ENCODE results near the gene MED17. TPM values are rescaled to one million over a fixed set of nuclear protein-coding genes. Genes with fewer than 3 reads are reported as not detected.

MED17 gene
- total RNA-seq, 1 experiment from 2014 or later: 41.1 TPM

GRCh38 chr11:93838967-93839366 lies 54.9 kb downstream of the MED17 start:
- CTCF ChIA-PET: no interaction called here
- intact Hi-C loops (cut with micrococcal nuclease): no loop called here
- Histone ChIP-seq H3K79me2 (ENCODE audit: insufficient read depth, low read length) (no peaks in the 10 kb centered on the region), H3K27ac (ENCODE audit: low read depth, low read length) (no peak overlapping the region), H3K36me3 (ENCODE audit: control insufficient read depth in 1 of 2, insufficient read depth in 2 of 2, low read length in 2 of 2) (no peaks in the 10 kb centered on the region), H3K27me3 (ENCODE audit: insufficient read depth, low read length) (no peaks in the 10 kb centered on the region), H3K4me1 (ENCODE audit: control insufficient read depth in 1 of 2, insufficient read depth in 2 of 2, low read length in 2 of 2) (peaks cover 0 to 21% of the 10 kb centered on the region in 2 experiments; a peak in 2 of 4 replicates), H3K9me3 (ENCODE audit: control insufficient read depth in 1 of 2, insufficient read depth in 1 of 2, low read depth in 1 of 2, low read length in 2 of 2) (no peaks in the 10 kb centered on the region), H3K9me2 (ENCODE audit: insufficient read depth) (no peaks in the 10 kb centered on the region), H2AFZ (ENCODE audit: low read depth, low read length, poor library complexity, severe bottlenecking) (no peak overlapping the region), H3K4me2 (ENCODE audit: low read length) (no peak overlapping the region), H3K9ac (ENCODE audit: low read length) (no peak overlapping the region), H4K20me1 (ENCODE audit: insufficient read depth) (no peaks in the 10 kb centered on the region), H3K4me3 (replicated peaks in 1 of 2; ENCODE audit: low read depth in 1 of 2, low read length in 2 of 2) (no peak overlapping the region)
- DNase-seq (ENCODE audit: low read depth, low spot score) (no peak), ATAC-seq (0 out of 2 replicates have a peak, but pooled peaks have one; percentile 24)
- TF ChIP-seq POLR2AphosphoS5 (IDR thresholded peaks at IDR 0.05; ENCODE audit: low read depth, low read length): no peak
- TF ChIP-seq FOSL1 (IDR thresholded peaks at IDR 0.05; ENCODE audit: low read depth): no peak
- no peak for TF ChIP-seq EZH2phosphoT487 (IDR thresholded peaks at IDR 0.05; ENCODE audit: borderline replicate concordance)
- TF ChIP-seq SIN3A (IDR thresholded peaks at IDR 0.05; ENCODE audit: low read depth): no peak
- no peak for TF ChIP-seq ZFX (IDR thresholded peaks at IDR 0.05)
- no peak for TF ChIP-seq POLR2A (IDR thresholded peaks at IDR 0.05; ENCODE audit: borderline replicate concordance, extremely low read depth, insufficient read depth, insufficient read length)
- no peak for TF ChIP-seq ZNF274 (IDR thresholded peaks at IDR 0.05; ENCODE audit: low read depth, low read length)
- no peak for TF ChIP-seq REST (IDR thresholded peaks at IDR 0.05; ENCODE audit: low read depth)
- no peak for TF ChIP-seq MAX (IDR thresholded peaks at IDR 0.05)
- POLR2A ChIA-PET: no interaction called here
- RAD21 ChIA-PET (ENCODE audit: low non-redundant PET in 1 of 2, low total read pairs in 2 of 2, uncharacterized antibody in 2 of 2, unreplicated experiment in 2 of 2): no interaction called here
- BruUV-seq (replicated peaks): no TSS peak
